Measurements from ENCODE around the gene ZFPM1.

ZFPM1 gene

GRCh38 chr16:88532434-88533241 is 79.6 kb downstream of the ZFPM1 start:
- DNase-seq = no peak

- DNase-seq = no peak
These were observed 80.4 kb downstream of the ZFPM1 start for GRCh38 chr16:88533381-88533917.

GRCh38 chr16:88533932-88534637 is 81.0 kb downstream of the ZFPM1 start:
- no peak for DNase-seq

GRCh38 chr16:88534638-88535190 is 81.6 kb downstream of the ZFPM1 start:
- peak; percentile 1 for DNase-seq

- no peak for DNase-seq
These were observed 82.2 kb downstream of the ZFPM1 start for GRCh38 chr16:88535191-88535856.

GRCh38 chr16:88535857-88536222 is 82.8 kb downstream of the ZFPM1 start:
- no peak for DNase-seq

GRCh38 chr16:88536510-88536909 is 83.4 kb downstream of the ZFPM1 start:
- DNase-seq = no peak

GRCh38 chr16:88536971-88537751 is 84.1 kb downstream of the ZFPM1 start:
- DNase-seq = no peak

GRCh38 chr16:88537859-88538258 is 84.8 kb downstream of the ZFPM1 start:
- DNase-seq = no peak

- DNase-seq = no peak
These were observed 85.4 kb downstream of the ZFPM1 start for GRCh38 chr16:88538366-88539060.

GRCh38 chr16:88539261-88539651 is 86.2 kb downstream of the ZFPM1 start:
- no peak for DNase-seq

GRCh38 chr16:88539652-88540345 is 86.7 kb downstream of the ZFPM1 start:
- DNase-seq = no peak

GRCh38 chr16:88540346-88540977 is 87.4 kb downstream of the ZFPM1 start:
- no peak for DNase-seq

GRCh38 chr16:88541831-88542616 is 88.9 kb downstream of the ZFPM1 start:
- no peak for DNase-seq

- no peak for DNase-seq
These were observed 90.2 kb downstream of the ZFPM1 start for GRCh38 chr16:88543230-88543813.

- DNase-seq = no peak
These were observed 92.7 kb downstream of the ZFPM1 start for GRCh38 chr16:88545781-88546180.

GRCh38 chr16:88548131-88548874 is 95.2 kb downstream of the ZFPM1 start:
- no peak for DNase-seq

GRCh38 chr16:88548985-88549384 is 95.9 kb downstream of the ZFPM1 start:
- DNase-seq = no peak

Measured in DMS79 treated with DMSO at 0.1 percent for 48 hours (cell line).